HCT116 (cell line): ENCODE measurements around the gene GRK2. TPM values are rescaled to one million over a fixed set of nuclear protein-coding genes. Genes with fewer than 3 reads are reported as not detected.

Experiments
- ATAC-seq: fragments of 200-7000 bp; cut with Tn5 transposase; 2 replicates; pipeline ENCODE4 v1.9.1; 2020; ENCODE audit warnings: mild to moderate bottlenecking, moderate library complexity
- BruUV-seq: library from RNA; stranded (reverse); fragments of 400-500 nt; replicated peaks from 2 replicates; lab custom pipeline; 2021; lab: Mats Ljungman, UMichigan
- CTCF ChIA-PET: fragments of 300-600 bp; sonication (Branson Sonifier 250); formaldehyde crosslinking; loops from one replicate; lab custom pipeline; 2021; ENCODE audit warnings: antibody characterized with exemption; lab: Charles Lee
- POLR2A ChIA-PET: fragments of 300-600, 350-600 bp; sonication (Branson Sonifier 250); formaldehyde crosslinking; loops from one replicate; lab custom pipeline; 2021; ENCODE audit warnings: antibody characterized with exemption; lab: Charles Lee
- RAD21 ChIA-PET, 2 experiments: fragments of 300-600 bp; sonication (Branson Sonifier 250); formaldehyde crosslinking; loops; one replicate each; lab custom pipeline; 2023; ENCODE audit warnings: low total read pairs in 2 of 2; ENCODE audit not compliant: uncharacterized antibody in 2 of 2, unreplicated experiment in 2 of 2, low non-redundant PET in 1 of 2; lab: Charles Lee
- DNase-seq: peaks from one replicate; pipeline ENCODE4 v3.0.0-alpha.2; 2010; ENCODE audit warnings: low read depth, low spot score
- H2AFZ ChIP-seq: fragments of 200-600 bp; shearing (Covaris generic), sonication (generic); 2 replicates; pipeline ENCODE4 v1.6.1; 2017; ENCODE audit warnings: low read depth, mixed run types, mixed read lengths, antibody characterized with exemption, low read length; ENCODE audit not compliant: poor library complexity, severe bottlenecking
- H3K27ac ChIP-seq: 2 replicates; pipeline ENCODE4 v1.5.1; 2012; ENCODE audit warnings: low read depth, low read length
- H3K27me3 ChIP-seq: fragments of 200-600 bp; sonication (generic); 2 replicates; pipeline ENCODE4 v1.6.1; 2016; ENCODE audit warnings: mixed run types, low read length, mixed read lengths; ENCODE audit not compliant: insufficient read depth
- H3K36me3 ChIP-seq, 2 experiments: fragments of 200-500 bp in 1 of 2; fragments of 200-600 bp in 1 of 2; sonication (Bioruptor generic) in 1 of 2; sonication (generic) in 1 of 2; 2 replicates each; pipeline versions ENCODE4 v1.5.1 to v1.6.1; 2014 to 2016; ENCODE audit warnings: low read length in 2 of 2, inconsistent platforms in 1 of 2, mixed read lengths in 1 of 2, mixed run types in 1 of 2; ENCODE audit not compliant: insufficient read depth in 2 of 2, control insufficient read depth in 1 of 2
- H3K4me1 ChIP-seq, 2 experiments: fragments of 200-600 bp in 1 of 2; sonication (generic) in 1 of 2; 2 replicates each; pipeline versions ENCODE4 v1.5.1 to v1.6.1; 2012 to 2017; ENCODE audit warnings: low read length in 2 of 2, inconsistent platforms in 1 of 2, mild to moderate bottlenecking in 1 of 2, mixed read lengths in 1 of 2, mixed run types in 1 of 2, moderate library complexity in 1 of 2; ENCODE audit not compliant: insufficient read depth in 2 of 2, control insufficient read depth in 1 of 2
- H3K4me2 ChIP-seq: fragments of 200-600 bp; sonication (generic); 2 replicates; pipeline ENCODE4 v1.6.1; 2017; ENCODE audit warnings: mixed run types, low read length, mixed read lengths
- H3K4me3 ChIP-seq, 2 experiments: fragments of 200-600 bp in 1 of 2; sonication (generic) in 1 of 2; replicated peaks in 1 of 2; 2 replicates each; pipeline ENCODE4 v1.5.1; 2011 to 2016; ENCODE audit warnings: low read length in 2 of 2, control low read depth in 1 of 2, low read depth in 1 of 2, mild to moderate bottlenecking in 1 of 2, mixed read lengths in 1 of 2, mixed run types in 1 of 2
- H3K79me2 ChIP-seq: fragments of 200-600 bp; sonication (generic); 2 replicates; pipeline ENCODE4 v1.6.1; 2017; ENCODE audit warnings: mild to moderate bottlenecking, mixed run types, low read length, moderate library complexity, mixed read lengths; ENCODE audit not compliant: insufficient read depth
- H3K9ac ChIP-seq: fragments of 200-600 bp; sonication (generic); 2 replicates; pipeline ENCODE4 v1.6.1; 2016; ENCODE audit warnings: low read length, mixed read lengths
- H3K9me2 ChIP-seq: fragments of 200-600 bp; sonication (generic), shearing (Covaris generic); 2 replicates; pipeline ENCODE4 v1.6.1; 2017; ENCODE audit warnings: mixed run types, mild to moderate bottlenecking, moderate library complexity; ENCODE audit not compliant: insufficient read depth
- H3K9me3 ChIP-seq, 2 experiments: fragments of 200-500 bp in 1 of 2; fragments of 200-600 bp in 1 of 2; sonication (Bioruptor generic) in 1 of 2; sonication (generic) in 1 of 2; 2 replicates each; pipeline ENCODE4 v1.6.1; 2014 to 2017; ENCODE audit warnings: low read length in 2 of 2, mixed read lengths in 2 of 2, inconsistent platforms in 1 of 2, low read depth in 1 of 2, mild to moderate bottlenecking in 1 of 2, mixed run types in 1 of 2, moderate library complexity in 1 of 2; ENCODE audit not compliant: control insufficient read depth in 1 of 2, insufficient read depth in 1 of 2
- H4K20me1 ChIP-seq: fragments of 200-600 bp; sonication (generic), shearing (Covaris generic); 2 replicates; pipeline ENCODE4 v1.6.1; 2017; ENCODE audit warnings: mixed run types, mild to moderate bottlenecking, moderate library complexity; ENCODE audit not compliant: insufficient read depth
- CBX3 ChIP-seq: IDR thresholded peaks from 2 replicates; pipeline ENCODE4 v1.6.1; 2012; ENCODE audit warnings: low read depth
- CEBPB ChIP-seq: IDR thresholded peaks from 2 replicates; pipeline ENCODE4 v1.6.1; 2012; ENCODE audit warnings: low read depth
- EGR1 ChIP-seq: IDR thresholded peaks from 2 replicates; pipeline ENCODE4 v1.6.1; 2012; ENCODE audit warnings: low read depth
- EZH2 ChIP-seq: fragments of 200-600 bp; sonication (generic); IDR thresholded peaks from 2 replicates; pipeline ENCODE4 v1.6.1; 2017; ENCODE audit warnings: antibody characterized with exemption, mixed run types
- POLR2AphosphoS5 ChIP-seq: IDR thresholded peaks from 2 replicates; pipeline ENCODE4 v1.6.1; 2011; ENCODE audit warnings: mild to moderate bottlenecking, low read depth, low read length, moderate library complexity
- RAD21 ChIP-seq: IDR thresholded peaks from 2 replicates; pipeline ENCODE4 v1.6.1; 2012; ENCODE audit warnings: low read depth, mild to moderate bottlenecking
- SIN3A ChIP-seq: IDR thresholded peaks from 2 replicates; pipeline ENCODE4 v1.6.1; 2012; ENCODE audit warnings: low read depth
- SP1 ChIP-seq: IDR thresholded peaks from 2 replicates; pipeline ENCODE4 v1.6.1; 2012; ENCODE audit warnings: low read depth
- YY1 ChIP-seq: IDR thresholded peaks from 2 replicates; pipeline ENCODE4 v1.6.1; 2011; ENCODE audit warnings: low read length, low read depth, moderate library complexity, mild to moderate bottlenecking; ENCODE audit not compliant: insufficient replicate concordance; ENCODE audit errors: extremely low read depth
- intact Hi-C: fragments of 100-400 bp; cut with micrococcal nuclease; formaldehyde crosslinking; loops from 2 replicates; pipeline ENCODE4 v1.10.0; 2022
- total RNA-seq: library from RNA; stranded (reverse); gene quantifications from one replicate; pipeline ENCODE4 v1.2.1, GENCODE V29; 2021; ENCODE audit not compliant: unreplicated experiment
- TF ChIP-seq, protein P1 (sequence below): IDR thresholded peaks from 2 replicates; pipeline ENCODE4 v1.6.1; 2012
- TF ChIP-seq, protein P2 (sequence below): IDR thresholded peaks from 2 replicates; pipeline ENCODE4 v1.6.1; 2012; ENCODE audit warnings: low read depth
- TF ChIP-seq, protein P3 (sequence below): IDR thresholded peaks from 2 replicates; pipeline ENCODE4 v1.6.1; 2012

The GRK2 gene
- total RNA-seq, 1 experiment from 2014 or later: 83.0 TPM

DNA sequence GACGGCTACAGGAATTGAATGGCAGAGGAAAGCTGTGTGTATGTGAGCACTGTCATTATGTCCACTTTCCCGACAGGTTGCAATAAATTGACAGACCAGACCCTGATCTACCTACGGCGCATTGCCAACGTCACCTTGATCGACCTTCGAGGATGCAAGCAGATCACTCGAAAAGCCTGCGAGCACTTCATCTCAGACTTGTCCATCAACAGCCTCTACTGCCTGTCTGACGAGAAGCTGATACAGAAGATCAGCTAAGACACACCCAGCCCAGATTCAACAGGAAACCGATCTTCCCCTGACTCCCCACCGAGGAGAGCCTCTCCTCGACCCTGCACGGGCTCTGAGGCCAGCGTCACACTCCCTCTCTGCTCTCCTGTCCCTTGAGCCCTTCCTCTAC, 11.5 kb upstream of the GRK2 start (continued):
- TF ChIP-seq, protein P1, sequence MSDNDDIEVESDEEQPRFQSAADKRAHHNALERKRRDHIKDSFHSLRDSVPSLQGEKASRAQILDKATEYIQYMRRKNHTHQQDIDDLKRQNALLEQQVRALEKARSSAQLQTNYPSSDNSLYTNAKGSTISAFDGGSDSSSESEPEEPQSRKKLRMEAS: no peak
- TF ChIP-seq CBX3 (no peak), EZH2 (no peak), SP1 (no peak), CEBPB (no peak), POLR2AphosphoS5 (no peak), RAD21 (no peak)
- TF ChIP-seq, protein P2, sequence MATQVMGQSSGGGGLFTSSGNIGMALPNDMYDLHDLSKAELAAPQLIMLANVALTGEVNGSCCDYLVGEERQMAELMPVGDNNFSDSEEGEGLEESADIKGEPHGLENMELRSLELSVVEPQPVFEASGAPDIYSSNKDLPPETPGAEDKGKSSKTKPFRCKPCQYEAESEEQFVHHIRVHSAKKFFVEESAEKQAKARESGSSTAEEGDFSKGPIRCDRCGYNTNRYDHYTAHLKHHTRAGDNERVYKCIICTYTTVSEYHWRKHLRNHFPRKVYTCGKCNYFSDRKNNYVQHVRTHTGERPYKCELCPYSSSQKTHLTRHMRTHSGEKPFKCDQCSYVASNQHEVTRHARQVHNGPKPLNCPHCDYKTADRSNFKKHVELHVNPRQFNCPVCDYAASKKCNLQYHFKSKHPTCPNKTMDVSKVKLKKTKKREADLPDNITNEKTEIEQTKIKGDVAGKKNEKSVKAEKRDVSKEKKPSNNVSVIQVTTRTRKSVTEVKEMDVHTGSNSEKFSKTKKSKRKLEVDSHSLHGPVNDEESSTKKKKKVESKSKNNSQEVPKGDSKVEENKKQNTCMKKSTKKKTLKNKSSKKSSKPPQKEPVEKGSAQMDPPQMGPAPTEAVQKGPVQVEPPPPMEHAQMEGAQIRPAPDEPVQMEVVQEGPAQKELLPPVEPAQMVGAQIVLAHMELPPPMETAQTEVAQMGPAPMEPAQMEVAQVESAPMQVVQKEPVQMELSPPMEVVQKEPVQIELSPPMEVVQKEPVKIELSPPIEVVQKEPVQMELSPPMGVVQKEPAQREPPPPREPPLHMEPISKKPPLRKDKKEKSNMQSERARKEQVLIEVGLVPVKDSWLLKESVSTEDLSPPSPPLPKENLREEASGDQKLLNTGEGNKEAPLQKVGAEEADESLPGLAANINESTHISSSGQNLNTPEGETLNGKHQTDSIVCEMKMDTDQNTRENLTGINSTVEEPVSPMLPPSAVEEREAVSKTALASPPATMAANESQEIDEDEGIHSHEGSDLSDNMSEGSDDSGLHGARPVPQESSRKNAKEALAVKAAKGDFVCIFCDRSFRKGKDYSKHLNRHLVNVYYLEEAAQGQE: no peak

DNA sequence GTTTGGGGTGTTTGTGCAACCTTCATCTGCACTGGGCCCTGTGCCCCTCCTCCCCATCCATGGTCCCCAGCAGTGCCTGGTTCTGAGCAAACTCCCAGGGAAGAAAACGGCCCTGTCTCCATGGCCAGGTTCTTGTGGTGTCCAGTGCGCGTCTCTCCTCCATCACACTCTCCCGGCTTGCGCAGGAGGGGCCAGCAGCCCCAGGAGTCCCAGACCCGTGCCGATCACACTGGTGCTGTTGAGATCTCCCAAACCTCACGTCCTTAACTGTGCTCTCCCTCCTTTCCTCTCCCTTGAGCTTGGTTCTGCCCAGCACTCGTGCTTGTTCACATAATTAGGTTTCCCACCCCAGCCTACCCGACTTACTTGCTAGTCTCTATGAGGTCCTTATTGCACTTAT, 10.9 kb upstream of the GRK2 start:
- RAD21 ChIA-PET: no interaction called here
- intact Hi-C loops: no loop called here
- peaks cover 43 to 54% of the 10 kb centered on the region in 2 experiments for H3K36me3 ChIP-seq
- H3K9me2 ChIP-seq: no peaks in the 10 kb centered on the region
- POLR2A ChIA-PET: no interaction called here
- H3K4me3 ChIP-seq: no peak overlapping the region
- ATAC-seq (no peak), DNase-seq (no peak)
- no peak overlapping the region for H2AFZ ChIP-seq
- H4K20me1 ChIP-seq: no peaks in the 10 kb centered on the region
- 0 out of 2 replicates have a peak, but pooled peaks cover 11% of the 10 kb centered on the region for H3K79me2 ChIP-seq
- H3K4me2 ChIP-seq: no peak overlapping the region
- no peaks in the 10 kb centered on the region for H3K27me3 ChIP-seq
- TF ChIP-seq, protein P3, sequence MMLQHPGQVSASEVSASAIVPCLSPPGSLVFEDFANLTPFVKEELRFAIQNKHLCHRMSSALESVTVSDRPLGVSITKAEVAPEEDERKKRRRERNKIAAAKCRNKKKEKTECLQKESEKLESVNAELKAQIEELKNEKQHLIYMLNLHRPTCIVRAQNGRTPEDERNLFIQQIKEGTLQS: no peak
- TF ChIP-seq YY1: no peak
- TF ChIP-seq EGR1: no peak
- no peak for TF ChIP-seq SIN3A
- no peaks in the 10 kb centered on the region; a peak in 1 of 4 replicates for H3K4me1 ChIP-seq
- no peaks in the 10 kb centered on the region for H3K9me3 ChIP-seq
- no peak overlapping the region for H3K27ac ChIP-seq
- CTCF ChIA-PET: no interaction called here
- H3K9ac ChIP-seq: no peak overlapping the region
- no TSS peak for BruUV-seq
